AG04449 (cell line): ENCODE data around the gene SHFL.

Source experiments
- CTCF ChIA-PET: fragments of 350-600 bp; formaldehyde crosslinking; extraction: SDS; loops from one replicate; lab custom pipeline; 2021; ENCODE audit warnings: antibody characterized with exemption; lab: Yijun Ruan, JAX
- POLR2A ChIA-PET: fragments of 400-600, 350-600 bp; formaldehyde crosslinking; extraction: SDS; loops from one replicate; lab custom pipeline; 2020; ENCODE audit warnings: antibody characterized with exemption, inconsistent platforms; lab: Yijun Ruan, JAX
- DNase-seq: peaks from one replicate; pipeline ENCODE4 v3.0.0-alpha.2; 2010; ENCODE audit warnings: low read depth, low spot score
- H3K4me3 ChIP-seq: 2 replicates; pipeline ENCODE4 v1.5.1; 2011; ENCODE audit warnings: low read depth, mild to moderate bottlenecking, control low read depth, low read length
- CTCF ChIP-seq: IDR thresholded peaks from one replicate; pipeline ENCODE4 v1.5.1; 2011; ENCODE audit warnings: mild to moderate bottlenecking, moderate library complexity, low read length, control low read depth, inconsistent platforms; ENCODE audit not compliant: insufficient read depth; ENCODE audit errors: missing control alignments

The SHFL gene

GRCh38 chr19:10109528-10109927 lies 23.4 kb downstream of the SHFL start:
- no peak for TF ChIP-seq CTCF
- ChIA-PET CTCF (interaction anchor here (0.9 to 6.1 kb wide), 6 partner anchors 9 to 179 kb away, joined by 3 to 93 read pairs (median 6); partner anchors contain the start of gene EIF3G), POLR2A (interaction anchor here (0.5 to 0.6 kb wide), 2 partner anchors 11 to 181 kb away, joined by 4 read pairs; no protein-coding TSS in a partner anchor)
- no peak overlapping the region for H3K4me3 ChIP-seq
- DNase-seq: no peak

- POLR2A ChIA-PET: interaction anchor here (0.5 to 0.7 kb wide), 3 partner anchors 10 to 182 kb away, joined by 3 to 4 read pairs (median 4); no protein-coding TSS in a partner anchor
- CTCF ChIA-PET: interaction anchor here (0.9 to 6.1 kb wide), 6 partner anchors 8 to 180 kb away, joined by 3 to 93 read pairs (median 6); partner anchors contain the start of gene EIF3G
- DNase-seq: no peak
- H3K4me3 ChIP-seq: no peak overlapping the region
- TF ChIP-seq CTCF: no peak
These were observed 24.2 kb downstream of the SHFL start for GRCh38 chr19:10110076-10110971.

- CTCF ChIA-PET: interaction anchor here (1.5 to 6.1 kb wide), 2 partner anchors 8 to 180 kb away, joined by 6 to 93 read pairs; partner anchors contain the start of gene EIF3G
- no peak overlapping the region for H3K4me3 ChIP-seq
- TF ChIP-seq CTCF: no peak
- no peak for DNase-seq
- POLR2A ChIA-PET: interaction anchor here (0.7 kb wide), 1 partner anchor 15 kb away, joined by 3 read pairs; no protein-coding TSS in a partner anchor
These were observed 24.8 kb downstream of the SHFL start for GRCh38 chr19:10110972-10111317.

DNA sequence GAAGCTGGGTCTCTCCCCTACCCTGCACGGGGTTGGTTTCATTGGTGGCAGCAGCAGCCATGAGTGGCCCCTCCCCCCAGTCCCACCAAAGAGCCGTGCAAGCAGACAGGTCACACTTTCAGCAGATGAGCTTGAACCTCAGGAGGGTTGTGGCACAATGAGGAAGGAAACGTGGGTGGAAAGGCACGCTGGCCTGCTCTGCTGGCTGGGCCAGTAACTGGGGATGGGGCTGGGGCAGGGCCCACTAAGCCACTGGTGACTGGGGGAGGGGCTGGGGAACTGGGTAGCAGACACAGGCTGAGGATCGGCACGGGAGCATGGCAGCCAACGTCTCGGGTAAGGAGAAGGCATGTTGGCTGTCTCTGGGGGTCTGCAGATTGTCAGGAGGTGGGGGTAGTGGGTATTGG lies 25.3 kb downstream of the SHFL start, which contains the start of gene P2RY11:
P2RY11 (plus strand) TSS at position 289 of the 407 bp plus-strand sequence; CDS start at position 318, 29 bp downstream.
- no peak within 1 kb of the TSS for H3K4me3 ChIP-seq
- POLR2A ChIA-PET: interaction anchor here (0.7 kb wide), 2 partner anchors 15 to 153 kb away, joined by 3 to 4 read pairs; no protein-coding TSS in a partner anchor
- DNase-seq: no peak
- TF ChIP-seq CTCF: no peak
- CTCF ChIA-PET: interaction anchor here (2.9 kb wide), 1 partner anchor 10 kb away, joined by 11 read pairs; no protein-coding TSS in a partner anchor

DNA sequence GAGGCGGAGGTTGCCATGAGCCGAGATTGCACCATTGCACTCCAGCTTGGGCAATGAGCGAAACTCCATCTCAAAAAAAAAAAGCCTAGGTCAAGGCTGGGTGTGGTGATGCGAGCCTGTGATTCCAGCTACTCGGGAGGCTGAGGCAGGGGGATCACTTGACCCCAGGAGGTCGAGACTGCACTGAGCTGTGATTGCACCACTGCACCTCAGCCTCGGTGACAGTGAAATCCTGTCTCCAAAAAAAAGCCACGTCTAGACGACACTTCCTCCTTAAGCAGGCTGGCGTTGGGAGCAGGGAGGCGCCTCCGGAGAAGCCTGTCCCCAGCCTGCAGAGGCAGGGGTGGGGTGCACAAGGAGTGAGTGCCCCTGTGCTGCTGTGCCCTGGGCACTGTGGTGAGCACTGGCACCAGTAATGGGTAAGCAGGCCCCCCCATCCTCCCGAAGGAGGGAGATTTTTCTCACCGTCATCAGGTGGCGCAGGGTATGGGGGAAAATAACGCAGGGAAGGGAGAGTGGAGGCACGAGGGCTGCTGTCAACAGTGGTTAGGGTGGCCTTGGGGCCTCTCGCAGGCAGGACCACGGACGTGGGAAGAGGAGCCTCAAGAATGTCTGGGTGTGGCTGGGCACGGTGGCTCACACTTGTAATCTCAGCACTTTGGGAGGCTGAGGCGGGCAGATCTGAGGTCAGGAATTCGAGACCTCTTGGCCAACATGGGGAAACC lies 26.1 kb downstream of the SHFL start:
- CTCF ChIA-PET: interaction anchor here (0.8 to 7.6 kb wide), 5 partner anchors 9 to 181 kb away, joined by 3 to 51 read pairs (median 4); no protein-coding TSS in a partner anchor
- no peak for TF ChIP-seq CTCF
- H3K4me3 ChIP-seq: no peak overlapping the region
- no peak for DNase-seq
- POLR2A ChIA-PET: interaction anchor here (0.7 kb wide), 1 partner anchor 154 kb away, joined by 4 read pairs; no protein-coding TSS in a partner anchor
